Activated CD4-positive, alpha-beta T cell treated with anti-CD3 and anti-CD28 coated beads for 36 hours (primary cell): ENCODE results near the gene MORN1. TPM values are rescaled to one million over a fixed set of nuclear protein-coding genes. Genes with fewer than 3 reads are reported as not detected.

Experiments used
- ATAC-seq: fragments of 200-7000 bp; cut with Tn5 transposase; one replicate; pipeline ENCODE4 v1.10.0; 2021; ENCODE audit warnings: mild to moderate bottlenecking, moderate library complexity
- CTCF ChIA-PET: fragments of 350-600 bp; sonication (Branson Sonifier 250); formaldehyde crosslinking; loops from one replicate; lab custom pipeline; 2021; ENCODE audit warnings: antibody characterized with exemption; lab: Charles Lee
- POLR2A ChIA-PET: fragments of 350-600 bp; sonication (Branson Sonifier 250); formaldehyde crosslinking; loops from one replicate; lab custom pipeline; 2021; ENCODE audit warnings: antibody characterized with exemption, inconsistent platforms; lab: Charles Lee
- DNase-seq: peaks from one replicate; pipeline ENCODE4 v3.0.0-alpha.2; 2020
- H3K27ac Mint-ChIP-seq: one replicate; pipeline ENCODE4 v1.8.0; 2021; ENCODE audit warnings: mixed read lengths
- H3K27me3 Mint-ChIP-seq: one replicate; pipeline ENCODE4 v1.8.0; 2021; ENCODE audit warnings: mixed read lengths
- H3K36me3 Mint-ChIP-seq: one replicate; pipeline ENCODE4 v1.8.0; 2021; ENCODE audit warnings: low read depth, mixed read lengths
- H3K4me1 Mint-ChIP-seq: one replicate; pipeline ENCODE4 v1.8.0; 2021; ENCODE audit warnings: mixed read lengths
- H3K4me3 Mint-ChIP-seq: one replicate; pipeline ENCODE4 v1.8.0; 2021; ENCODE audit warnings: mild to moderate bottlenecking, moderate library complexity, mixed read lengths
- H3K9me3 Mint-ChIP-seq: one replicate; pipeline ENCODE4 v1.8.0; 2021; ENCODE audit warnings: low read depth, mixed read lengths
- intact Hi-C, 2 experiments: fragments of 100-400 bp; cut with DNase I in 1 of 2; cut with micrococcal nuclease in 1 of 2; formaldehyde crosslinking; loops; one replicate each; pipeline versions ENCODE4 v1.14.2 to v1.15.1; 2022 to 2024; cut with DNase I, micrococcal nuclease
- total RNA-seq, 2 experiments: library from RNA; stranded (reverse); gene quantifications; one replicate each; pipeline ENCODE4 v1.2.3, GENCODE V29; 2021

Gene MORN1
- total RNA-seq, 2 experiments from 2014 or later: 5.1 to 6.1 TPM

DNA sequence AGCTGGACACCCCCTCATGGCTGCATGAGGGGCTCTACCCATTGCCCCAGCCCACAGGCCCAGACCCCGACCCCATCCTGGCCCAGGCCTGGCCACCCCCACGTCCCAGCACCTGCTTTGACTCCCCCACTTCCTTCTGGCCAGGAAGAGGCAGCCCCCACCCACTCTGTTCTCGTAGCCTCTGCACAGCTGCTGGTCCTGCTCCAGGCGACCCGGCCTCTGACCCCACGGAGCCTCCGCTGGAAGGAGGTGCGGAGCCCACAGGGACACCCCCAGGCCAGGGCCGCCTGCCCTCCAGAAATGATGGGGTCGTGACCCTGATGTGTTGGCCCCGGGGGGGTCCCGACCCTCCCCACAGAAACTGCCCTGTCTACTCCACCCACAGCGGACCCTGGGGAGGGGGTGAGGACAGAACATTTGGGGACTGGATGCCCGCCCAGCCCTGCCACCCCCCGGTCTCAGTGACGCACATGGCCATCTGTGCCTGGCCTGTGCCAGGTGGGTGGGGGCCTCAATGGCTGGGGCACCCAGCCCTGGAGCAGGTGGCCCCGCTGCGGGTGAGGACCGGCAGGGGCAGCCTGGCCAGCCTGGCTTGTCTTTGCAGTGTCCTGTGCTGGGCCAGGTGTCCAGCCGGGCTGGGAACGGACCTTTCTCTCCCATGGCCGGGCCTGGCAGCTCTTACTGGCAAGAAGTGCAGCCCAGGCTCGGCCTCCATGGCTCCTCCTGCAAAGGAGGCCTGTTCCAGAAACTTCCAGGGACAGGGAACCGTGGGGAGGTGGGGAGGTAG, 78.6 kb downstream of the MORN1 start:
- POLR2A ChIA-PET: interaction anchor here (1.3 to 2.0 kb wide), 2 partner anchors 12 to 84 kb away, joined by 3 to 4 read pairs; no protein-coding TSS in a partner anchor
- ATAC-seq (no peak), DNase-seq (no peak)
- peaks cover 10% of the 10 kb centered on the region for H3K36me3 Mint-ChIP-seq
- H3K27ac Mint-ChIP-seq: no peak overlapping the region
- no peak overlapping the region for H3K4me3 Mint-ChIP-seq
- intact Hi-C loops: no loop called here
- no peaks in the 10 kb centered on the region for H3K9me3 Mint-ChIP-seq
- CTCF ChIA-PET: interaction anchor here (0.5 to 1.5 kb wide), 4 partner anchors 18 to 78 kb away, joined by 3 to 6 read pairs (median 4); no protein-coding TSS in a partner anchor
- H3K27me3 Mint-ChIP-seq: no peaks in the 10 kb centered on the region
- peaks cover 9% of the 10 kb centered on the region for H3K4me1 Mint-ChIP-seq

DNA sequence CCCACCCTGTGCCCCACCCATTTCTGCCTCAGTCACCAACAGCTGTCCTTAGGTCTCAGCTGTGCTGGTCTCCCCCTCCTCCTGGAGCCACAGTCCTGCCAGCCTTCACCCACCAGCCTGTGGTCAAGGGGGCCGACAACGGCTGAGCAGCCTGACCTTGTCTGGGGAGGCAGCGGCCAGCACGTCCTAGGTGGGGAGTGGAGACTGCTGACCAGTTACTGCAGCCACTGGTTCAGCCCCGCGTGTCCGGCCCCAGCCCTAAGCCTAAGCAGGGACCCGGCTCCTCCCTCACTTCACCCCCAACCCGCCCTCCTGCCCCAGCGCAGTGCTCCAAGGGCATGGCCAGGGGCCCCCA, 79.2 kb downstream of the MORN1 start:
- Mint-ChIP-seq H3K36me3 (peaks cover 15% of the 10 kb centered on the region), H3K4me1 (peaks cover 9% of the 10 kb centered on the region), H3K27ac (no peak overlapping the region), H3K27me3 (no peaks in the 10 kb centered on the region), H3K4me3 (no peak overlapping the region), H3K9me3 (no peaks in the 10 kb centered on the region)
- DNase-seq (no peak), ATAC-seq (no peak)
- POLR2A ChIA-PET: interaction anchor here (1.3 to 2.0 kb wide), 2 partner anchors 11 to 83 kb away, joined by 3 to 4 read pairs; no protein-coding TSS in a partner anchor
- intact Hi-C loops: no loop called here
- CTCF ChIA-PET: interaction anchor here (0.5 to 1.5 kb wide), 7 partner anchors 10 to 78 kb away, joined by 3 to 6 read pairs (median 3); no protein-coding TSS in a partner anchor

DNA sequence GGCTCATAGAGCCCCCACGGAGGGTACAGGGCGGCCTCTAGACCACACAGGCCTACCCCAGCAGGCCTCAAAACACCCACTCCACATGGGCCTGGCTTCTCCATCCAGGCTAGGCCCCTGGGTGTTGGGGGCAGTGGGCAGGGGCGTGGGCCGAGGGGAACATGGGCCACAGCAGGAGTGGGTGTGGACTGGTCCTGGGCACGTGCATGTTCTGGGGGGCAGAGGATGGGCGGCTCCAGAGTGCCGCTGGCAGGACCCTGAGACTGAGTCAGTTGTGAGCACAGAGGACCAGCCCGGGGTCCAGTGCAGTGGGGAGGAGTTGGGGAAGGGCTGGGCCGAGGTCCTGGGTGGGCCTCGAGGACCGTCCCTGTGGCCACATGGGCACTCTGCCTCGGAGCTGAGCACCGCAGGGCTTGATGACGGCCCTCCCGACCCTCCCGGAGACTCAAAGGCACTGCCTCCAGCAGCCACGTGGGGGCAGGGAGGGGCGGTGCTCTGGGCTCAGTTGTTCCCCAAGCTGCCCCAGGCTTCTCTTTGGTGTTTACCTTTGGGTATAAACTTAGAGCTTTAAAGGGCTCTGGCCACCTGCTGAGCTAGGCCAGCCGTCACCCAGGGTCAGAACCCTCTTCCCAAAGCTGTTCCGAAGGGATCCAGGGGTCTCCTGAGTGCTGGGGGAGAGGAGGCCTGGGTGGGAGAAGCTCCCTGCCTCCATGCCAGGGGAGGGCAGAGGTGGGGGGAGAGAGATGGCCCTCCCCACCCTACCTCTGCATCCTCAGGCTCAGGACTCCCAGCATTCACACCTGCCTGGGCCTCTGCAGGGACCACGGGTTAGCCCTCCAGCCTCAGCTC, 79.9 kb downstream of the MORN1 start:
- Mint-ChIP-seq H3K27ac (no peak overlapping the region), H3K36me3 (peaks cover 20% of the 10 kb centered on the region), H3K9me3 (no peaks in the 10 kb centered on the region), H3K4me1 (peaks cover 9% of the 10 kb centered on the region), H3K27me3 (no peaks in the 10 kb centered on the region), H3K4me3 (no peak overlapping the region)
- ChIA-PET POLR2A (interaction anchor here (1.3 to 2.0 kb wide), 2 partner anchors 10 to 82 kb away, joined by 3 to 4 read pairs; no protein-coding TSS in a partner anchor), CTCF (interaction anchor here (0.6 to 1.5 kb wide), 5 partner anchors 9 to 44 kb away, joined by 3 to 6 read pairs (median 3); no protein-coding TSS in a partner anchor)
- intact Hi-C loops: no loop called here
- peak; percentile 72 for ATAC-seq
- DNase-seq: peak; percentile 79

DNA sequence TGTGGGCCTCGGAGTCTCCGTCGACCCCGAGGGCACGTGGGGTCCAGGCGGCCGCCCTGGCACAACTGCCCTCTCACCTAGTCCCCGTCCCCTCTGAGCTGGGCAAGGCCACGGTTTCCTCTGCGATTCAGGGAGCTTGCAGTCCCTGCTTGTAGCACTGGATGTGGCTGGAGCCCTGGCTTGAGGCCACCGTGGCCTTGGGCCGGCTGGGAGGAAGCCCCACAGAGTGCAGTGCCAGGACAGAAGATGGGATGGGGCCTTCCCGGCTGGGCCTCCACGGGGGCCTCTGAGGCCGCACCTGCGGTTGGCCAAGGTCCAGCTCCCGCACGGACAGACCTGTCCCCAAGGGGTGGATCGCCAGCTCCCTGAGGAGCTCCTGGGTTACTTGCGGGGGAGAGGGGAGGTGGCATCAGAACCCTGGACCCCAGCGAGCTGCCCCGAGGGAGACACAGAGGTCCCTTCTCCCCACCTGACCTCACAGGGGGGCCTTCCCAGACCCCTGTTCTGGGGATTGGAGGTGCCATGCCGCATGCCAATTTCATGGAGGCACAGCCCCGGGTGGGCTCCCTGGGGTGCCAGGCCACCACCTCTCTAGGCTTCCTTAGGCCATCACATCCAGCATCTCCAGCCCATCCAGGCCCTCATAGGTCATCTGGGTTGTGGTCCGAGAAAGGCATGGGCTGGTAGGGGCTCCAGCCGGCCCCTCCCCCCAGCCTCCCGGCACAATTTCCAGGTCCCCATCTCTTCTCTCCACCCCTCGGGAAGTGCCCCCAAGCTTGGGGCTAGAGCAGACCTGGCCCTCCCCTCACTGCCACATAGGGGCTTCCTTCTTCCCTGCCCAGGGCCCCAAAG, 80.8 kb downstream of the MORN1 start:
- POLR2A ChIA-PET: interaction anchor here (1.1 kb wide), 1 partner anchor 10 kb away, joined by 3 read pairs; no protein-coding TSS in a partner anchor
- H3K4me1 Mint-ChIP-seq: peaks cover 7% of the 10 kb centered on the region
- H3K27me3 Mint-ChIP-seq: no peaks in the 10 kb centered on the region
- H3K27ac Mint-ChIP-seq: no peak overlapping the region
- H3K9me3 Mint-ChIP-seq: no peaks in the 10 kb centered on the region
- H3K36me3 Mint-ChIP-seq: peaks cover 23% of the 10 kb centered on the region
- ATAC-seq (no peak), DNase-seq (no peak)
- CTCF ChIA-PET: interaction anchor here (1.5 kb wide), 1 partner anchor 19 kb away, joined by 6 read pairs; no protein-coding TSS in a partner anchor
- intact Hi-C loops: no loop called here
- no peak overlapping the region for H3K4me3 Mint-ChIP-seq

DNA sequence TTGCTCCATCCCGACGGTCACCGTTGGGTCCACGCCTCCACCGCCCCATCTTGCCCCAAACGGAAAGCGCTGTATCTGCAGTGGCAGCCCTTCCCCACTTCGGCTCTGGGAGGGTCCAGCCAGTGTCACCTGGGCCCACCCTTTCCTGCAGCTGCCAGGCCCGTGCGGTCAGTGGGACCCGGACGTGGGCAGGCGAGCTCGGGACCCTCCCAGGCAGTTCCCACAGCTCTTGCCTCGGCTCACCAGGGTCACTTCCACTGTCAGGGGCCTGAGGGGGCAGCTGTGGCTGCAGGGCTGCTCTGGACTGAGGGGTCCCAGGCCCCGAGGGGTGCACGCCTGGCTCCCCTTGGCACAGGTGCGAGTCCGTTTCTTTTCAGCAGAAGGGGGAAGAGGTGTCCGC, 82.5 kb downstream of the MORN1 start:
- Mint-ChIP-seq H3K36me3 (peaks cover 35% of the 10 kb centered on the region), H3K4me3 (no peak overlapping the region), H3K9me3 (no peaks in the 10 kb centered on the region), H3K27ac (no peak overlapping the region), H3K27me3 (no peaks in the 10 kb centered on the region), H3K4me1 (peaks cover 6% of the 10 kb centered on the region)
- ATAC-seq (no peak), DNase-seq (no peak)
- CTCF ChIA-PET: no interaction called here
- POLR2A ChIA-PET: no interaction called here
- intact Hi-C loops: no loop called here

DNA sequence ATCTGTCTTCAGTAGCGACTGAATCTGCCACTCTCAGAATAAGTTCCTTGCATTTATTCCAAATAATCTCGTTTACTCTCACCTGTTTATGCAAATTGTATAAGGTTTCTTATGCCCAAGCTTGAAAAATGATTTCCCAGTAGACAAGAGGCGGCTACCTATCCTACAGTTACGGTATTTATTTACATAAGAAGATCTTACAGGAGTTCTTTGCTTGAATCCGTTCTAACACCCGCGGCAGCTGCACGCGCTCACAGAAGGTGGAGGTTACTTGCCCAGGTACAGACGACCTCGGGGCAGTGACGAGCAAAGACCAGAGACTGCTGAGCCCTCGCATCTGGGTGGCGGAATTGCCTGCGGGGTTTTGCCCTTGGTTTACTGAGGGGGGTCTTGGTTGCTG, 83.4 kb downstream of the MORN1 start:
- Mint-ChIP-seq H3K4me3 (no peak overlapping the region), H3K27me3 (no peaks in the 10 kb centered on the region), H3K36me3 (peaks cover 42% of the 10 kb centered on the region), H3K4me1 (peaks cover 6% of the 10 kb centered on the region), H3K9me3 (no peaks in the 10 kb centered on the region), H3K27ac (no peak overlapping the region)
- DNase-seq: no peak
- ChIA-PET POLR2A (no interaction called here), CTCF (no interaction called here)
- intact Hi-C loops: no loop called here
- no peak for ATAC-seq

DNA sequence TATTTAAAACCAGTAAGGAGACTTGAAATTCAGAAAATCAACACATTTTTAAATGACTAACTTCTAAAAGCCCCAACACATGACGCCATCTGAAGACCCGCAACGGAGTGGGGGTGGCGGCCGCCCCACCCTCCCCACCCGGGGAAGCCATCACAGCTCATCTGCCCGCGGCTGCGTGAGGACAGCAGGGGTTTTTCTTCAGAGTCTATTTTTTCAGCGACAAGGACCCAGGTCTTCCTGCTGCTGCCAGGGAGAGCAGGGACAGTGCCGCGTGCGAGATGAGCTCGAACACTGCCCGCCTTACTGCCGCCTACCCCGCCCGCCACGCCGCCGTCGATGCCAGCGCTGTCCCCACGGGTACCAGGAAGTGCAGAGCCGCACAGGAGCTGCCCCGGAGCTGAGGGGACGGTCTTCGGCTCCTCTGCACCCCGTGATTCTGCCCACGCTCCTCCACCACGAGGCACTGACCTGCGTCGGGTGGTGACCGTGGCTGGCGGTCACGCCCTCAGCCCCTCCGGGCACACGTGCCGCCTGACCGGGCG, 84.2 kb downstream of the MORN1 start:
- POLR2A ChIA-PET: no interaction called here

DNA sequence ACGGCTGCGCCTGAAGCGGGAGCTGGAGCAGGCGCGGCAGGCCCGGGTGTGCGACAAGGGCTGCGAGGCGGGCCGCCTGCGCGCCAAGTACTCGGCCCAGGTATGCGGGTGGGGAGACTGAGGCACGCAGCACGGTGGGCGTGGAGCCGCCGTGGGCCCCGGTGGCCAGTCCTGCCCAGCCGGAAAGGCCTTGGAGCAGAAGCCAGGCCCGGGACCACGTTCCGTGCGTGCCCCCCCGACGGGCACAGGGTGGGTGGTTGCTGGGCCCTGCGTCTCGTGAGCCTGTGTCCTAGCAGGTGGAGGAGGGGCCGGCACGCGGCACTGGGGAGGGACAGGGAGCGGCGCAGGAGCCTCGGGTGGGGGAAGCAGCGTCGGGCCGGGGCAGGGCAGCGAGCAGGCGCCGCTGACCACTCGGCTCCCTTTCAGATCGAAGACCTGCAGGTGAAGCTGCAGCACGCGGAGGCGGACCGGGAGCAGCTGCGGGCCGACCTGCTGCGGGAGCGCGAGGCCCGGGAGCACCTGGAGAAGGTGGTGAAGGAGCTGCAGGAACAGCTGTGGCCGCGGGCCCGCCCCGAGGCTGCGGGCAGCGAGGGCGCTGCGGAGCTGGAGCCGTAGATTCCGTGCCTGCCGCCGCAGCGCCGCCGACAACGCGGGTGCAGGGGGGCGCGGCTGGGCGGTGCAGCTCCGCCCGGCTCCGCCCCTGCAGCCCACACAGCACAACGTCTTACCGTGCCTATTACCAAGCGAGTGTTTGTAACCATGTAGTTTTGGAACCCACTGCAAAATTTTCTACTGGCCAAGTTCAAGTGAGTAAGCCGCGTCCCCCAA, 85.0 kb downstream of the MORN1 start:
- Mint-ChIP-seq H3K27me3 (no peaks in the 10 kb centered on the region), H3K36me3 (peaks cover 42% of the 10 kb centered on the region), H3K27ac (no peak overlapping the region), H3K4me1 (peaks cover 14% of the 10 kb centered on the region), H3K4me3 (no peak overlapping the region), H3K9me3 (no peaks in the 10 kb centered on the region)
- ATAC-seq (no peak), DNase-seq (no peak)
- intact Hi-C loops: no loop called here
- POLR2A ChIA-PET: no interaction called here
- CTCF ChIA-PET: interaction anchor here (0.6 kb wide), 1 partner anchor 146 kb away, joined by 3 read pairs; no protein-coding TSS in a partner anchor

More for the DNA sequence above, 84.2 kb downstream of the MORN1 start:
- Mint-ChIP-seq H3K4me3 (no peak overlapping the region), H3K36me3 (peaks cover 42% of the 10 kb centered on the region), H3K27ac (no peak overlapping the region), H3K9me3 (no peaks in the 10 kb centered on the region), H3K4me1 (peaks cover 10% of the 10 kb centered on the region), H3K27me3 (no peaks in the 10 kb centered on the region)
- no peak for ATAC-seq
- no peak for DNase-seq
- CTCF ChIA-PET: interaction anchor here (0.6 kb wide), 1 partner anchor 147 kb away, joined by 3 read pairs; no protein-coding TSS in a partner anchor
- intact Hi-C loops: no loop called here

DNA sequence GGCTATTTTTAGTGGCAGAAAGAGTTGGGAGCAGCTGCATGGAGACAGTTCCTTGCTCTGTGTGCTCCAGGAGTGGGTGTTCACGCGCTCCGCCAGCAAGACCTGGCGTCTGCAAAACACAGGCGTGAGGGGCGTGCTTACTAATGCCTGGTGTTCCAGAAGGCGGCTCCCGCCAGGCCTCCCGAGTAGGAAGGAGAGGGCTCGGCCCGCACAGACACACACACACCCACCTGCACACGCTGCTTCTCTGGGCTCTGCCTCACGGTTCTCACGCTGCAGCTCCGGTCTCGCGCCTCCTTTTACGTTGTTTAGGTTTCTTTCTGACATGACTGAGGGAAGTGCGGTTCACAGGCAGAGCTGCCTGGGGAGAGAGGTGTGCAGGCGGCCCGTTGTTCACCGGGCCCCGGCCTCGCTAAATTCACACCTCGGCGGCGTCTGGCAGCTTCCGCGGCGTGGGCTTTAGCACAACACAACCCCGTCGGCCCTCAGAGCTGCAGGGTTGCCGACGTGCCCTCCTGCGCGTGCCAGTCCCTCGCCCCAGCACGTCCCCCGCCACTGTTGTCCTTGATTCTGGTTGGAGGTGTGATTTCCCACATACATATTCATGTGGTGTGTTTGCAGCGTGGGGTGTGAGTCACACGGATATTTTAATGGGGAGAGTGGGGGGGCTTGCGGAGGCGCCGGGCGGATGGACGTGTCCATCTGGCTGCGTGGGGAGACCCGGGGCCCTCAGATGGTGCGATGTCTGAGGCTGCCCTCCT, 86.3 kb downstream of the MORN1 start:
- POLR2A ChIA-PET: no interaction called here
- H3K27ac Mint-ChIP-seq: no peak overlapping the region
- H3K36me3 Mint-ChIP-seq: peaks cover 42% of the 10 kb centered on the region

More for the DNA sequence above, 86.3 kb downstream of the MORN1 start:
- no peak for ATAC-seq
- CTCF ChIA-PET: no interaction called here
- no peak overlapping the region for H3K4me3 Mint-ChIP-seq
- H3K4me1 Mint-ChIP-seq: peaks cover 20% of the 10 kb centered on the region
- intact Hi-C loops: loop anchor here in 1 of 2 experiments (5.0 kb wide), 1 partner anchor 242 kb away; no protein-coding TSS in a partner anchor
- no peak for DNase-seq
- H3K9me3 Mint-ChIP-seq: no peaks in the 10 kb centered on the region
- H3K27me3 Mint-ChIP-seq: no peaks in the 10 kb centered on the region
